IPS-NIHi7 (cell line): ENCODE results near the gene CBFA2T3.
"Not testable (repeated sequence)": the region's sequence is repeated elsewhere in the genome, so short reads cannot be mapped to it uniquely, and the experiment has no call there.

ENCODE experiments used
- DNase-seq: peaks from one replicate; pipeline ENCODE4 v3.0.0; 2012; ENCODE audit warnings: mixed read lengths; ENCODE audit errors: extremely low spot score

The CBFA2T3 gene

DNA sequence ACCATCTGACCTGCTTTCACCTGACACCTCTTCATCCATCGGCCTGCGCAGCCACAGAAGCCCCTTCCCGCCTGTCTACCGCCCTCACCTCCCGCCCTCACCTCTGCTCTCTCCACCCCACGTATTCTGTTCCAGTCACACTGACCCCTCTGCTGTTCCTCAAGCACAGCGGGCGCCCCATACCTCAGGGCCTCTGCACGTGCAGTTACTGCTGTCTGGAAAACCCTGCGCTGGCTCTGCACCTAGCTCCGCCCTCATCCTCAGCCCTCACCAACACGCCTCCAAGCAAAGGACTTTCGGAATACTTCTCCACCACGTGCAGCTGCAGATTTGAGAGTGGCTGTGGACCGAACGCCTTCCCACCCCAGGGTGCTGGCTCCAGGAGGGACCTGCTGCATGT, 85.9 kb downstream of the CBFA2T3 start:
- no peak for DNase-seq

DNA sequence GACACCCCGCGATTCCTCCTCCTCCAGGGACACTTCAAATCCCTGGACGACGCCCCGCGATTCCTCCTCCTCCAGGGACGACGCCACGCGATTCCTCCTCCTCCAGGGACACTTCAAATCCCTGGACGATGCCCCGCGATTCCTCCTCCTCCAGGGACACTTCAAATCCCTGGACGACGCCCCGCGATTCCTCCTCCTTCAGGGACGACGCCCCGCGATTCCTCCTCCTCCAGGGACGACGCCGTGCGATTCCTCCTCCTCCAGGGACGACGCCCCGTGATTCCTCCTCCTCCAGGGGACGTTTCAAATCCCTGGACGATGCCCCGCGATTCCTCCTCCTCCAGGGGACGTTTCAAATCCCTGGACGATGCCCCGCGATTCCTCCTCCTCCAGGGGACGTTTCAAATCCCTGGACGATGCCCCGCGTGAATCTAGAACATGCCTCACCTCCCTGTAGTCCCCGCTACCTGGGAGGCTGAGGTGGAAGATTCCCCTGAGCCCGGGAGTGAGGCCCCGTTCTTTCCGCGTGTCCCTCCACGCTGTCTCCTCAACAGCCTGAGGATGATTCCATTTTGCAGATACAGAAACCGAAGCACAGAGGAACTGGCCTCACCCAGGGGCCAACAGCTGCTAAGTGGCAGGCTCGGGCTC, 87.2 kb downstream of the CBFA2T3 start:
- DNase-seq: not testable (repeated sequence)

DNA sequence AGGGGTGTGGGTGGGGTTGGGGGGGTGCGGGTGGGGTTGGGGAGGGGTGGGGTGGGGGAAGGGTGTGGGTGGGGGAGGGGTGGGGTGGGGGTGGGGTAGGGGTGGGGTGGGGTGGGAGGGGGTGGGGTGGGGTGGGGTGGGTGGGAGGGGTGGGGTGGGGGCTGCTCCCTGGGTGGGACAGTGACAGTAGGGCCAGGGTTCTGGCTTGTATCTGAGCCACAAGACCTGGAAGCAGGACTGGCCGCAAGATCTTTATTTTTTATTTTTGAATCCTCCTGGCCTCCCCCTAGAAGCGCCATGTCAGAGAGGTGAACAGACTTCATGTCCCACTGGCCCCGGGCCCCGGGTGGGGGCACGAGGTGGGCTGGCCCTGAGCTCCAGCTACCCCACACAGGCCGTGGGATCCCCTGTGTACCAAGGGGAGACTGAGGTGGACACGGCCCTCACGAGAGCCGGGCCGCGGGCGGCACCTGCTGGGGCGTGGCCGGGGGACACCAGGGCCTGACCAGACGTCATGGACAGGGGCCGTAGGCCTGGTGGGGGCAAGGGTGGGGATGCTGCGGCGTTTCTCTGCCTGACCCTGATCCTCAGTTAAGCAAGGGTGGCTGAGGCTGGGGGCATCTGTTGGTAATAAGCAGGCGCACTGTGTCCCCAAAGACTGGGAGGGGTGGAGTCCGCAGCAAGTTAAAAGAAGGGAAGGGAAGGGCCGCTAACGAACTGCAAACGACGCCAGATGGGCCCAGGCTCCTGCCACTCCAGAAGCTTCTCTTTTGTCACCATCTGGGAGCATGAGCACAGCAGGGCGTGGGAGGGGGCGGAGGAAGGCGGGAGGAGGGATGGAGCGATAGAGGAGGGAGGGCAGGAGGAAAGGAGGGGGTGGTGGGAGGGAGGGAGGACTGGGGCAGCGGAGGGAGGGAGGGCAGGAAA, 88.3 kb downstream of the CBFA2T3 start:
- no peak for DNase-seq

- DNase-seq: no peak
Observed at GRCh38 chr16:88888057-88888456, 89.0 kb downstream of the CBFA2T3 start.

GRCh38 chr16:88886845-88887521, 90.0 kb downstream of the CBFA2T3 start:
- no peak for DNase-seq

DNA sequence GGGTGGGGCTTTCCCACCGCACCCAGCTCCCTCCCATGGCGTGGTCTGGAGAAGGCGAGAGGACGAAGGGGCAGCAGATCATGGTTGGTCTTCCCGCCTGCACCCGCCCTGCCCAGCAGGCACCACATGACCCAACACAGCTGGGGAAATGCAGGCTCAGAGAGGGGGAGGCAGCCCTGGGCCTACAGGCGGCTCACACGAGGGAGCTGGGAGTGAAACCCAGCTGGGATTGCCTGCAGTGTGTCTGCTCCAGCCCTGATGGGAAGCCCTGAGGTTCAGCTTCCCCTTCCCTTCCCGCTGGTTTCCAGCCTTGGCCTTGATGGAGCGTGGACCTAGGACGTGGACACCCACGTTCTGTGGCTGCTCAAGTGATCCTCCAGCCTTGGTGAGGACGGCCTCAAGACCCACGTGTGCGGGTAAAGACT, 90.6 kb downstream of the CBFA2T3 start:
- DNase-seq: no peak

- no peak for DNase-seq
Observed at GRCh38 chr16:88885693-88886280, 91.2 kb downstream of the CBFA2T3 start.

DNA sequence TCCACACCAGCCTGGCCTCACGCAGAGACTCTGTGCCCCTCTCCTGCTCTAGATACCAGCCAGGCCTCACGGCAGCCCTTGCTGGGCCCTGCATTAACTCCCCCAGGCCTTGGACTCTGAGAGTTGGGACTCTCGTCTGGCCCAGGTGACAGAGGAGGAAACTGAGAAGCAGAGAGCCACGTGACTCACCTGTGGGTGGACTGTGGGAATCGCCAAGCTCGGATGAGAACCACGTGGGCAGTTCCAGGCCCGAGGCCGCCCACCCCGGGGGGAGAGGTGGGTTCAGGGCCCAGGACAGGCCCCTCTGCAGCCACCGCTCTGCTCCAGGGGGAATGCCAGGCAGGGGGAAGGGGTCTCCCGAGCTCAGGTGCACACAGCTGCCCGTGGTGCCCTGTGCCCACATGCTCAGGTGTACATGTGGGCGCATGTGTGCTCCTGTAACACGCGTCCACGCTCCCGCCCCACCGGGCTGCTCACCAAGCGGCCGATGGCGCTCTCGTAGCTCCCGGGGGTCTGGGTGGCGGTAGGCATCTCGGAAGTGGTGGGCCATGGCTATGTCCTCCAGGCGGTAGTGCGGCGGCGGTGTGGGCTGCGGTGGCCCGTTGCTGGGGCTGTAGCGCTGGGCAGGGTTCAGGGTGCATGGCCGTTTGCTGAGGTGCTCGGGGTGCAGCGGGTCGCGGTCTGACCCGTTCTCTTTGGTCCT, 92.3 kb downstream of the CBFA2T3 start:
- no peak for DNase-seq

- DNase-seq: no peak
Observed at GRCh38 chr16:88883946-88884345, 93.1 kb downstream of the CBFA2T3 start.

DNA sequence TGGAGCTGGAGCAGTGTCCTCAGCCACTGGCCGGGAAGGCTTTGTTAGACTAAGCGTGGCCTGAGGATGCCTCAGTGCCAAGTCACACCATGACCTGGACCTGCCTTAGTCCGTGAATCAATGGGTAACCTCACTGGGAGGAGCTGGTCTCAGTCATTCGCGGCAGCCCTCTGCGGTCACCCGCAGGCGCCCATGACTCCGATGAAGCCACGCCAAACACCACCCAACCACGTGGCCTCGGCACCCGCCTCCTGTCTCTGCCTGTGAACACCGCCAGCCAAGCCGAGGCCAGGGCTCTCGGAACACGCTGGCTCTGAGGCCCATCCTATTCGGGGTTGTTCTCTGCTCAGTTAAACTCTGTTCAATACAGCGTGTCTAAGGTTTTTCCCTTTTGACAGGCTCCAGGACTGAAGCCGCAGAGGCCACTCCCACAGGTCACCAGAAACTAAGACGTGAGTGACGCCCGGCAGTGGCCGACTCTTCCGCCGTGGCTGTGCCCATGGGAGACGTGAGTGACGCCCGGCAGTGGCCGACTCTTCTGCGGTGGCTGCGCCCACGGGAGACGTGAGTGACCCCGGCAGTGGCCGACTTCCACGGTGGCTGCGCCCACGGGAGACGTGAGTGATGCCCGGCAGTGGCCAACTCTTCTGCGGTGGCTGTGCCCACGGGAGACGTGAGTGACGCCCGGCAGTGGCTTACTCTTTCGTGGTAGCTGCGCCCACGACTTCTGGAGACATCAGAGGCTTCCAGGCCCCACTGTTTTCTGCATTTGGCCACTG, 93.7 kb downstream of the CBFA2T3 start:
- DNase-seq: no peak

DNA sequence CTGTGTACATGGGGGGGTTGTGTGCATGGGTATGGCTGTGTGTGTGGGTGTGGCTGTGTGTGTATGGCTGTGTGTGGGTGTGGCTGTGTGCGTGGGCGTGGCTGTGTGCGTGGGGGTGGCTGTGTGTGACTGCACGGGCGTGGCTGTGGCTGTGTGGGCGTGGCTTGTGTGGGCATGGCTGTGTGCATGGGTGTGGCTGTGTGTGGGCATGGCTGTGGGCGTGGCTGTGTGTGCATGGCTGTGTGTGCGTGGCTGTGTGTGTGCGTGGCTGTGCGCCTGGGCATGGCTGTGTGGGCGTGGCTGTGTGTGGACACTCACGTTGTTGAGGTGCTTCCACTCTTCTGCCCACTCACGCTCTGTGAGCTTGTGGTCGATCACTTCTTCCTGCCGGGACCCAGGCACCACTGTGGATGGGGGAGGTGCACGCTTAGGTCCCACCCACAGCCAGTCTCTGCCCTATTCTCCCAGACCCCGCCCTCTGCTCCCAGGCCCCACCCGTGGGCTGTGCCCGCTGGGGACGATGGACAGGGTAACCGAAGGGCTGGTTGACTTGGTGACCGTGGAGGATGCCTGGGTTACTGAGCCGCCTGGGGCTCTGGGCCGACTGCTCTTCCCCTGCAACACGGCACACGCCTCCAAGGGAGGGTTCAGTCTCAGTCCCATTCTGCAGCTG, 94.5 kb downstream of the CBFA2T3 start:
- no peak for DNase-seq

DNA sequence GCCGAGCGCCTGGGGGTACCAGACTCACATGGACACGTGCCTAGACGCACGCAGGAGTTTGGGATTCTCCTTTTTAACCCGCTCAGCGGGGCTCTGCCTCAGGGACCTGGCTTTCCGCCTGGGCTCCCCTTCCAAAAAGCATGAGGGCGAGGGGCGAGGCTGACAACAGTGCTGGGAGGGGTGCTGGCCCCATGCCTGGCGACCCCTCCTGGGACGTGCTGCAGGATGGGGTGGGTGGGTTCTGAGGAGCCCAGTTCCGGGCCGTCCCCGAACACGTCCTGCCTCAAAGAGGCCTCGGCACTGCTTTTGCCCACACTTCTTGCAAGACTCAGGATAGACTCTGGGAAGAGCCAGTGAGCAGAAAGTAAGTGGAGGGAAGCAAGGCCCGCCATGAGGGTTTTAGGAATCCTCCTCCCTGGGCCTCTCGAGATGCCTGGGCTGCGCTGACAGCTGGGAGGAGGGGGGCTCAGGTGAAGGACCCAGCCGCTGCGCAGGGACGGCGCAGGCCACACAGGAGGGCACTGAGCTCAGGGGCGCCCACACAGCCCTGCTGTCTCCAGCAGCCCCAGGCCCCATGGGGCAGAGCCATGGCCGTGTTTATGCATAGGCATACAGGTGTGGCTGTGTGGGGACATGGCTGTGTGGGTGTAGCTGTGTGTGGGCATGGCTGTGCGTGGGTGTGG, 95.2 kb downstream of the CBFA2T3 start:
- DNase-seq: no peak

- no peak for DNase-seq
Observed at GRCh38 chr16:88881007-88881615, 95.9 kb downstream of the CBFA2T3 start.

GRCh38 chr16:88880226-88881006, 96.6 kb downstream of the CBFA2T3 start:
- no peak for DNase-seq

GRCh38 chr16:88879788-88880055, 97.3 kb downstream of the CBFA2T3 start:
- DNase-seq: no peak

- no peak for DNase-seq
Observed at GRCh38 chr16:88878967-88879787, 97.8 kb downstream of the CBFA2T3 start.

DNA sequence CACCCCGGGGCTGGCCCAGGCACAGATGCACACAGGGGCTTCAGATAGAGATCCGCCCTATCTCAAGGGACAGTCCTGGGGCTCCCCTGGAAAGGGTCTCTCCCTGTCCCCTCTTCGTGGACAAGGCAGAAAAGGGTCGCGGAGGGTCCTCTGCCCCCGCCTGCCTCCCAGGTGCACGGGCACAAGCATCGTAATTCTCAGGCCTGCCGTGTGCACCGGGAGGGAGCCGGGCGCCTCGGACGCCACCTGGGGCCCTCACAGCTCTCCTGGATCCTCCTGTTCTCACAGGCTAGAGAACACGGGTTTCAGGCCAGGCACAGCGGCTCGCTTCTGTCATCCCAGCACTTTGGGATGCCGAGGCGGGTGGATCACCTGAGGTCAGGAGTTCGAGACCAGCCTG, 98.7 kb downstream of the CBFA2T3 start:
- no peak for DNase-seq
